Trophoblast cell (in vitro differentiated cells and primary cell): Measurements from ENCODE around the gene ACACB.

Source experiments
- DNase-seq, 2 donors: peaks; one replicate each; pipeline ENCODE4 v3.0.0-alpha.2; 2016
- H2AFZ ChIP-seq: 2 replicates; pipeline ENCODE4 v1.6.1; 2013; ENCODE audit warnings: low read length, moderate library complexity, mild to moderate bottlenecking; ENCODE audit not compliant: insufficient read depth, poor library complexity
- H2AK5ac ChIP-seq: 2 replicates; pipeline ENCODE4 v1.6.1; 2013; ENCODE audit warnings: mild to moderate bottlenecking, low read length
- H2BK120ac ChIP-seq: 2 replicates; pipeline ENCODE4 v1.6.1; 2013; ENCODE audit warnings: low read length, mild to moderate bottlenecking, moderate library complexity; ENCODE audit not compliant: insufficient read depth, poor library complexity
- H2BK12ac ChIP-seq: 2 replicates; pipeline ENCODE4 v1.6.1; 2013; ENCODE audit warnings: mild to moderate bottlenecking, low read length, moderate library complexity
- H2BK5ac ChIP-seq: 2 replicates; pipeline ENCODE4 v1.6.1; 2013; ENCODE audit warnings: low read length, low read depth, moderate library complexity, mild to moderate bottlenecking; ENCODE audit not compliant: poor library complexity
- H3K14ac ChIP-seq: 2 replicates; pipeline ENCODE4 v1.6.1; 2013; ENCODE audit warnings: mild to moderate bottlenecking, low read length
- H3K18ac ChIP-seq: 2 replicates; pipeline ENCODE4 v1.6.1; 2013; ENCODE audit warnings: mild to moderate bottlenecking, low read length
- H3K23ac ChIP-seq: 2 replicates; pipeline ENCODE4 v1.6.1; 2013; ENCODE audit warnings: low read length
- H3K27ac ChIP-seq: 2 replicates; pipeline ENCODE4 v1.5.1; 2013; ENCODE audit warnings: low read depth, mild to moderate bottlenecking, inconsistent platforms, low read length, moderate library complexity
- H3K27me3 ChIP-seq: 2 replicates; pipeline ENCODE4 v1.6.1; 2013; ENCODE audit warnings: inconsistent platforms, mild to moderate bottlenecking, low read length, moderate library complexity; ENCODE audit not compliant: insufficient read depth
- H3K36me3 ChIP-seq, 2 experiments: 1 replicate in 1 of 2; 2 replicates in 1 of 2; pipeline ENCODE4 v1.6.1; 2013; ENCODE audit warnings: low read length in 2 of 2, mild to moderate bottlenecking in 2 of 2, moderate library complexity in 1 of 2; ENCODE audit not compliant: insufficient read depth in 2 of 2, control insufficient read depth in 1 of 2
- H3K4ac ChIP-seq: 2 replicates; pipeline ENCODE4 v1.6.1; 2013; ENCODE audit warnings: low read depth, mild to moderate bottlenecking, low read length, moderate library complexity
- H3K4me1 ChIP-seq, 2 experiments: 1 replicate in 1 of 2; 2 replicates in 1 of 2; pipeline ENCODE4 v1.6.1; 2013; ENCODE audit warnings: low read length in 2 of 2, mild to moderate bottlenecking in 2 of 2, moderate library complexity in 1 of 2; ENCODE audit not compliant: insufficient read depth in 2 of 2, control insufficient read depth in 1 of 2
- H3K4me2 ChIP-seq: 2 replicates; pipeline ENCODE4 v1.6.1; 2013; ENCODE audit warnings: inconsistent platforms, mild to moderate bottlenecking, low read length, moderate library complexity
- H3K4me3 ChIP-seq: 2 replicates; pipeline ENCODE4 v1.5.1; 2013; ENCODE audit warnings: mild to moderate bottlenecking, low read depth, low read length, inconsistent platforms
- H3K79me1 ChIP-seq: one replicate; pipeline ENCODE4 v1.6.1; 2013; ENCODE audit warnings: low read length
- H3K79me2 ChIP-seq: 2 replicates; pipeline ENCODE4 v1.6.1; 2013; ENCODE audit warnings: low read length, mild to moderate bottlenecking; ENCODE audit not compliant: control insufficient read depth, insufficient read depth, poor library complexity
- H3K9ac ChIP-seq: 2 replicates; pipeline ENCODE4 v1.6.1; 2013; ENCODE audit warnings: mild to moderate bottlenecking, low read length
- H3K9me3 ChIP-seq: 2 replicates; pipeline ENCODE4 v1.6.1; 2013; ENCODE audit warnings: low read depth, mild to moderate bottlenecking, control low read depth, inconsistent platforms, low read length; ENCODE audit not compliant: insufficient read depth
- H4K12ac ChIP-seq: 2 replicates; pipeline ENCODE4 v1.6.1; 2013; ENCODE audit warnings: low read depth, mild to moderate bottlenecking, low read length, moderate library complexity
- H4K8ac ChIP-seq: 2 replicates; pipeline ENCODE4 v1.6.1; 2013; ENCODE audit warnings: low read depth, mild to moderate bottlenecking, low read length, moderate library complexity
- H4K91ac ChIP-seq: one replicate; pipeline ENCODE4 v1.6.1; 2013; ENCODE audit warnings: low read depth, mild to moderate bottlenecking, low read length, moderate library complexity
- WGBS: extraction: QIAGEN DNeasy Blood & Tissue Kit; methylation state at CpG from one replicate; pipeline ENCODE4 v1.1.7; 2013; ENCODE audit warnings: missing lambda C conversion rate; ENCODE audit not compliant: insufficient read length, insufficient coverage; ENCODE audit errors: extremely low coverage; 5-methylcytosine and 5-hydroxymethylcytosine counted together

The ACACB gene

GRCh38 chr12:109239691-109240090, 123.3 kb downstream of the ACACB start:
- H4K8ac ChIP-seq = no peak overlapping the region
- no peak for DNase-seq
- H3K4me2 ChIP-seq = no peak overlapping the region
- H3K79me2 ChIP-seq = no peaks in the 10 kb centered on the region
- H2AK5ac ChIP-seq = no peak overlapping the region
- no peak overlapping the region for H3K14ac ChIP-seq
- no peak overlapping the region for H2BK120ac ChIP-seq
- no peak overlapping the region for H3K9ac ChIP-seq
- H3K9me3 ChIP-seq = no peaks in the 10 kb centered on the region
- H3K4me3 ChIP-seq = no peak overlapping the region
- no peak overlapping the region for H3K4ac ChIP-seq
- no peaks in the 10 kb centered on the region for H3K4me1 ChIP-seq
- no peak overlapping the region for H4K12ac ChIP-seq
- no peaks in the 10 kb centered on the region for H3K27me3 ChIP-seq
- no peak overlapping the region for H4K91ac ChIP-seq
- H2BK12ac ChIP-seq = no peak overlapping the region
- no peak overlapping the region for H3K27ac ChIP-seq
- no peaks in the 10 kb centered on the region for H3K79me1 ChIP-seq
- H3K36me3 ChIP-seq = no peaks in the 10 kb centered on the region
- no CpG with 5 or more reads among the region's 11 CpGs for WGBS
- no peak overlapping the region for H3K18ac ChIP-seq
- no peak overlapping the region for H2AFZ ChIP-seq
- no peak overlapping the region for H2BK5ac ChIP-seq
- no peak overlapping the region for H3K23ac ChIP-seq

- Histone ChIP-seq H3K27me3 (no peaks in the 10 kb centered on the region), H3K4me3 (peak overlapping the region; percentile 28), H4K8ac (no peak overlapping the region), H3K27ac (no peak overlapping the region), H4K91ac (no peak overlapping the region), H2AK5ac (no peak overlapping the region), H4K12ac (no peak overlapping the region), H3K4me2 (no peak overlapping the region), H2BK120ac (no peak overlapping the region), H3K79me1 (no peaks in the 10 kb centered on the region), H2BK5ac (no peak overlapping the region), H3K79me2 (no peaks in the 10 kb centered on the region), H3K4me1 (no peaks in the 10 kb centered on the region), H2BK12ac (no peak overlapping the region), H2AFZ (no peak overlapping the region), H3K36me3 (no peaks in the 10 kb centered on the region), H3K18ac (no peak overlapping the region), H3K14ac (no peak overlapping the region), H3K4ac (no peak overlapping the region), H3K23ac (no peak overlapping the region), H3K9me3 (no peaks in the 10 kb centered on the region), H3K9ac (no peak overlapping the region)
- no peak for DNase-seq
- no CpG with 5 or more reads among the region's 2 CpGs for WGBS
Observed at GRCh38 chr12:109240365-109240764, 124.0 kb downstream of the ACACB start.

- no peak overlapping the region for H3K9ac ChIP-seq
- no peak overlapping the region for H2AFZ ChIP-seq
- no peak for DNase-seq
- no peaks in the 10 kb centered on the region for H3K36me3 ChIP-seq
- H3K4ac ChIP-seq = no peak overlapping the region
- H4K91ac ChIP-seq = no peak overlapping the region
- no peak overlapping the region for H2BK5ac ChIP-seq
- no peak overlapping the region for H4K12ac ChIP-seq
- no peaks in the 10 kb centered on the region for H3K79me2 ChIP-seq
- H2BK120ac ChIP-seq = no peak overlapping the region
- no peak overlapping the region for H3K4me2 ChIP-seq
- no peaks in the 10 kb centered on the region for H3K4me1 ChIP-seq
- H3K27me3 ChIP-seq = no peaks in the 10 kb centered on the region
- no peaks in the 10 kb centered on the region for H3K79me1 ChIP-seq
- no peaks in the 10 kb centered on the region for H3K9me3 ChIP-seq
- no CpG with 5 or more reads among the region's 5 CpGs for WGBS
- no peak overlapping the region for H3K14ac ChIP-seq
- H4K8ac ChIP-seq = no peak overlapping the region
- H3K23ac ChIP-seq = no peak overlapping the region
- no peak overlapping the region for H3K27ac ChIP-seq
- H3K18ac ChIP-seq = no peak overlapping the region
- H2BK12ac ChIP-seq = no peak overlapping the region
- no peak overlapping the region for H2AK5ac ChIP-seq
- no peak overlapping the region for H3K4me3 ChIP-seq
Observed at GRCh38 chr12:109241936-109242335, 125.5 kb downstream of the ACACB start.

- no peak overlapping the region for H4K91ac ChIP-seq
- WGBS = no CpG with 5 or more reads among the region's 5 CpGs
- H3K23ac ChIP-seq = no peak overlapping the region
- no peak overlapping the region for H4K8ac ChIP-seq
- H3K9me3 ChIP-seq = no peaks in the 10 kb centered on the region
- no peak overlapping the region for H2BK120ac ChIP-seq
- H3K18ac ChIP-seq = no peak overlapping the region
- H3K79me2 ChIP-seq = no peaks in the 10 kb centered on the region
- H2AFZ ChIP-seq = no peak overlapping the region
- no peaks in the 10 kb centered on the region for H3K79me1 ChIP-seq
- no peaks in the 10 kb centered on the region for H3K27me3 ChIP-seq
- H3K4ac ChIP-seq = no peak overlapping the region
- H3K36me3 ChIP-seq = no peaks in the 10 kb centered on the region
- H3K27ac ChIP-seq = no peak overlapping the region
- H2BK5ac ChIP-seq = no peak overlapping the region
- H3K9ac ChIP-seq = no peak overlapping the region
- no peak overlapping the region for H3K4me2 ChIP-seq
- DNase-seq = no peak
- H2BK12ac ChIP-seq = no peak overlapping the region
- no peak overlapping the region for H2AK5ac ChIP-seq
- H3K4me1 ChIP-seq = no peaks in the 10 kb centered on the region
- no peak overlapping the region for H3K14ac ChIP-seq
- H3K4me3 ChIP-seq = no peak overlapping the region
- H4K12ac ChIP-seq = no peak overlapping the region
Observed at GRCh38 chr12:109244073-109244472, 127.7 kb downstream of the ACACB start.
